Measurements from ENCODE around the gene PYROXD2.

Gene PYROXD2

GRCh38 chr10:98414578-98414931 lies 427 bp downstream of the PYROXD2 start:
- no peak for DNase-seq (ENCODE audit: low read depth)

GRCh38 chr10:98411768-98412167 lies 3.2 kb downstream of the PYROXD2 start:
- no peak for DNase-seq (ENCODE audit: low read depth)

GRCh38 chr10:98411166-98411565 lies 3.8 kb downstream of the PYROXD2 start:
- no peak for DNase-seq (ENCODE audit: low read depth)

GRCh38 chr10:98410759-98411158 lies 4.2 kb downstream of the PYROXD2 start:
- DNase-seq (ENCODE audit: low read depth), result no peak

- no peak for DNase-seq (ENCODE audit: low read depth)
Measured at GRCh38 chr10:98410135-98410743, 4.7 kb downstream of the PYROXD2 start.

GRCh38 chr10:98408799-98409198 lies 6.2 kb downstream of the PYROXD2 start:
- DNase-seq (ENCODE audit: low read depth), result no peak

- no peak for DNase-seq (ENCODE audit: low read depth)
Measured at GRCh38 chr10:98407744-98408241, 7.2 kb downstream of the PYROXD2 start.

- DNase-seq (ENCODE audit: low read depth), result no peak
Measured at GRCh38 chr10:98407017-98407743, 7.8 kb downstream of the PYROXD2 start.

GRCh38 chr10:98405422-98405821 lies 9.6 kb downstream of the PYROXD2 start:
- no peak for DNase-seq (ENCODE audit: low read depth)

GRCh38 chr10:98404571-98405359 lies 10.2 kb downstream of the PYROXD2 start:
- no peak for DNase-seq (ENCODE audit: low read depth)

- DNase-seq (ENCODE audit: low read depth), result no peak
Measured at GRCh38 chr10:98403812-98404504, 11.0 kb downstream of the PYROXD2 start.

- no peak for DNase-seq (ENCODE audit: low read depth)
Measured at GRCh38 chr10:98402931-98403718, 11.9 kb downstream of the PYROXD2 start.

GRCh38 chr10:98402478-98402877 lies 12.5 kb downstream of the PYROXD2 start:
- no peak for DNase-seq (ENCODE audit: low read depth)

- DNase-seq (ENCODE audit: low read depth), result no peak
Measured at GRCh38 chr10:98400482-98400881, 14.5 kb downstream of the PYROXD2 start.

GRCh38 chr10:98399784-98400183 lies 15.2 kb downstream of the PYROXD2 start:
- no peak for DNase-seq (ENCODE audit: low read depth)

- no peak for DNase-seq (ENCODE audit: low read depth)
Measured at GRCh38 chr10:98397089-98397600, 17.8 kb downstream of the PYROXD2 start.

- DNase-seq (ENCODE audit: low read depth), result no peak
Measured at GRCh38 chr10:98396096-98397063, 18.6 kb downstream of the PYROXD2 start.

GRCh38 chr10:98394851-98395440 lies 20.0 kb downstream of the PYROXD2 start:
- DNase-seq (ENCODE audit: low read depth), result no peak

GRCh38 chr10:98391578-98391991 lies 23.4 kb downstream of the PYROXD2 start:
- no peak for DNase-seq (ENCODE audit: low read depth)

- DNase-seq (ENCODE audit: low read depth), result no peak
Measured at GRCh38 chr10:98391065-98391464, 23.9 kb downstream of the PYROXD2 start.

Data from activated T-helper 1 cell treated with Interleukin-2 at 50 U/mL for 16 hours (primary cell).